ENCODE results near the gene NFKB1. TPM values are rescaled to one million over a fixed set of nuclear protein-coding genes. Genes with fewer than 3 reads are reported as not detected.

NFKB1 gene
- total RNA-seq, 1 experiment from 2014 or later: 26.0 TPM

GRCh38 chr4:102521570-102521969 is 20.4 kb downstream of the NFKB1 start:
- in situ Hi-C loops (cut with HindIII; ENCODE audit: low pct_unique_long_range_greater_than_20kb, low sequenced_read_pairs): no loop called here
- no peak for DNase-seq (ENCODE audit: low read depth, low spot score)

DNA sequence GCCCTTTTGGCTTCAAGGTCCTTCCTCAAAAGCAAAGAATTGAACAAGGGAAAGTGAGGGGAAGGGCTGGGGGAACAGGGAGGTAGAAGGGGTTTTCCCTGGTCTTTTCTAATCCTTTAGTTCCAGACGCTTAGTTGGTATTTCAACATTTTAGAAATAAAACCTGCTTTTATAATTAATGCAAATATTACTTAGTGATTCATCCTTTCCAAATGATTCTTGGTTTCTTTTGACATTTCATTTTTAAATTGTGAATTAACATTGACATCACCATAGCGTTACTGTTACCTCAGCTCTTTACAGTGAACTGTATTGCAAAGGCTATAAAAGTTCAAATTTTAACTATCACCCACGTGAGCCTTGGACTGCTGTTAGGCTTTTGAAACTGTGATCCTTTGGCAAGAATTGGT is 20.9 kb downstream of the NFKB1 start:
- in situ Hi-C loops (cut with HindIII; ENCODE audit: low pct_unique_long_range_greater_than_20kb, low sequenced_read_pairs): no loop called here
- no peak for DNase-seq (ENCODE audit: low read depth, low spot score)

- in situ Hi-C loops (cut with HindIII; ENCODE audit: low pct_unique_long_range_greater_than_20kb, low sequenced_read_pairs): no loop called here
- no peak for DNase-seq (ENCODE audit: low read depth, low spot score)
Observed at GRCh38 chr4:102524691-102525090, 23.5 kb downstream of the NFKB1 start.

DNA sequence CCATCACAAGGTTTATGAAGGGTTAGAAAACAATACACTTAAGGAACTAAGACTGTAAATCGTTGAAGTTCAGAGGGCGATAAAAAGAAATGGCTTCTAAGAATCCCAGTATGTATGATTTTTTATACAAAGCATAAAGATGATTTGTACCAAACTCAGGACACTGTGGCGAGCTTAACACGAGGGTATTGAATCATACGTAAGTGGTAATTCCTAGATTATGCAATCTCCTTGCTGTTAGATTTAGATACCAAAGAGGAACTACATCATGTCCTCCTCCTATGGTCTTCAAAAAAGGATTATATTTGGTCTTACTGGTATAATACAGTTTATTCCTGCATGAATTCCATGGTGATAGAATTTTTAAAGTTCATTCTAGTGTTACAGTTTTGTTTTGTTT is 23.9 kb downstream of the NFKB1 start:
- no peak for DNase-seq (ENCODE audit: low read depth, low spot score)
- in situ Hi-C loops (cut with HindIII; ENCODE audit: low pct_unique_long_range_greater_than_20kb, low sequenced_read_pairs): no loop called here

DNA sequence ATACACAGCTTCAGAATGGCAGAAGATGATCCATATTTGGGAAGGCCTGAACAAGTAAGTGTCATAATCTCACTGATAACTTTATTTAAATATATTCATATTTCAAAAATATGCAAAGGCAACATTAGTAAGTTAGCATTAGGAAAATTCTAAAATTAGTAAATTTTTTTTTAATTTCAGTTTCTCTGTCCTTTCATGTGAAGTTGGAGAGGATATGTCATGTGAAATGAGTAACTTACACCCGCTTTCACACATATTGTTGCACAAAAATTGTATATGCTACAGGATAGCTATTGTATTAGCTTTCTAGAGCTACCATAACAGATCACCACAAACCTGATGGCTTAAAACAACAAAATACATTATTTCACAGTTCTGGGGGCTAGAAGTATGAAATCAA is 24.3 kb downstream of the NFKB1 start:
- DNase-seq (ENCODE audit: low read depth, low spot score): no peak
- in situ Hi-C loops (cut with HindIII; ENCODE audit: low pct_unique_long_range_greater_than_20kb, low sequenced_read_pairs): no loop called here

- in situ Hi-C loops (cut with HindIII; ENCODE audit: low pct_unique_long_range_greater_than_20kb, low sequenced_read_pairs): no loop called here
- DNase-seq (ENCODE audit: low read depth, low spot score): no peak
Observed at GRCh38 chr4:102526532-102526931, 25.4 kb downstream of the NFKB1 start.

DNA sequence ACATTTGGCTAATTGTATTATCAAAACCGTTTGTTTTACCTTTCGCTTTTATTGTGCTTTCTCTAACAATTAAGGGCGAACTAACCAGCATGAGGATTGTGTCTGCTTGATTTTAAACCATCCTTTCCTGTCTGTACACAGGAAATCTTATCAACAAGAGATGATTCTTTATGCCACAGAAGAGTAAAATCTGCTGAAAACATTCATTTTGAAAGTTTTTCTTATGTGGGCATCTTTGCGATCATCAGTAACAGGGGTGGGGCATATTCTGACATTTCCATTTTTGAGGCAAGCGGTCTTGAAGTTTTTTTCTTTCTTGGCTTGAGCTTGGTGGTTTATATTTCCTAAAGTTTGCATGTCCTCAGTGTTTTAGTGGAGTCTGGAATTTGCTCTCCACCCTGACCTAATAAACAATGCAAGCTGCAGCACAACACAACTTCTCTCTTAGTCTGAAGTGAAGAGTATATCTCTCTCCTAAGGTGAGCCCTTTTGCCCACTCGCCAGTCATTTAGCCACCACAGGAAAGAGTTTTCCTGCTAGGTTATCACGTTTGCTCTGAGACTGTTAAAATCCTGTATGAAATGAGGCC is 26.6 kb downstream of the NFKB1 start:
- in situ Hi-C loops (cut with HindIII; ENCODE audit: low pct_unique_long_range_greater_than_20kb, low sequenced_read_pairs): no loop called here
- DNase-seq (ENCODE audit: low read depth, low spot score): no peak

- in situ Hi-C loops (cut with HindIII; ENCODE audit: low pct_unique_long_range_greater_than_20kb, low sequenced_read_pairs): no loop called here
- no peak for DNase-seq (ENCODE audit: low read depth, low spot score)
Observed at GRCh38 chr4:102529977-102530376, 28.8 kb downstream of the NFKB1 start.

- no peak for DNase-seq (ENCODE audit: low read depth, low spot score)
- in situ Hi-C loops (cut with HindIII; ENCODE audit: low pct_unique_long_range_greater_than_20kb, low sequenced_read_pairs): no loop called here
Observed at GRCh38 chr4:102530986-102531385, 29.8 kb downstream of the NFKB1 start.

- DNase-seq (ENCODE audit: low read depth, low spot score): no peak
- in situ Hi-C loops (cut with HindIII; ENCODE audit: low pct_unique_long_range_greater_than_20kb, low sequenced_read_pairs): no loop called here
Observed at GRCh38 chr4:102531462-102531861, 30.3 kb downstream of the NFKB1 start.

DNA sequence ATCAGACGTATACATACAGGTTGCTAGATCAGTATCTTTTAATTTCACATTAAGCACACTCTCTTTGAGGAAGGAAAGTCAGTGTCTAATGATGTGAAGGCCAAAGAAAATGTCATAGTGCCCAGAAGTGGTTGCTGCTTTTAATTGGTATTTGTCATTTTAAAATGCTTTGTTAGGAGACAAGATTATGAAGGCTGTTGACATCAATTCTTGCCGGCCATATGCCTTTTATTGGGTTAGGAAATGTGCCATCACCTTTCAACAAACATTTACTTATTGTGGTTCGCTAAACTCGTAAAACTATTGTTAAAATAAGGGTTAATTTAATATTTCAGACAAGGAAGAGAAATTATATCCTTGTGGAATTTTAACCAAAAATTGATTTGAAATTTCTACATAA is 32.2 kb downstream of the NFKB1 start:
- in situ Hi-C loops (cut with HindIII; ENCODE audit: low pct_unique_long_range_greater_than_20kb, low sequenced_read_pairs): no loop called here
- DNase-seq (ENCODE audit: low read depth, low spot score): no peak

DNA sequence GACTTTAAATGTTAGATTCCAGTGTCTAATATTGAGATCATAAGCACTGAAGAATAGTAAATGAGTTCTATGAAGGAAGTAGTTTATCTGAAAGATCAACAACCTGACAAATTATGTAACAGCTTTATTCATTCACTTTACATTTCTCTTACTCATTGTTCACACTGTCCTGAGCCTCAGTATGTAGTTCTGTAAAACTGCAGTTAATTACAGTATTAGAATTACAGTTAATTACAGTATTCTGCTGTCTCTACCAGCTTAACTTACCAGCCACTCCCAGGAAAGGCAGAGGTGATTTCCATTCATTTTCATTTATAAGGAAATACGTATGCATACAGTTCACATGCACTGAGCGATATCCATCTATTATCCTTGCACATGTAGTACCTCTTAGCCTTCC is 32.7 kb downstream of the NFKB1 start:
- no peak for DNase-seq (ENCODE audit: low read depth, low spot score)
- in situ Hi-C loops (cut with HindIII; ENCODE audit: low pct_unique_long_range_greater_than_20kb, low sequenced_read_pairs): no loop called here

GRCh38 chr4:102534845-102535244 is 33.7 kb downstream of the NFKB1 start:
- DNase-seq (ENCODE audit: low read depth, low spot score): no peak
- in situ Hi-C loops (cut with HindIII; ENCODE audit: low pct_unique_long_range_greater_than_20kb, low sequenced_read_pairs): no loop called here

DNA sequence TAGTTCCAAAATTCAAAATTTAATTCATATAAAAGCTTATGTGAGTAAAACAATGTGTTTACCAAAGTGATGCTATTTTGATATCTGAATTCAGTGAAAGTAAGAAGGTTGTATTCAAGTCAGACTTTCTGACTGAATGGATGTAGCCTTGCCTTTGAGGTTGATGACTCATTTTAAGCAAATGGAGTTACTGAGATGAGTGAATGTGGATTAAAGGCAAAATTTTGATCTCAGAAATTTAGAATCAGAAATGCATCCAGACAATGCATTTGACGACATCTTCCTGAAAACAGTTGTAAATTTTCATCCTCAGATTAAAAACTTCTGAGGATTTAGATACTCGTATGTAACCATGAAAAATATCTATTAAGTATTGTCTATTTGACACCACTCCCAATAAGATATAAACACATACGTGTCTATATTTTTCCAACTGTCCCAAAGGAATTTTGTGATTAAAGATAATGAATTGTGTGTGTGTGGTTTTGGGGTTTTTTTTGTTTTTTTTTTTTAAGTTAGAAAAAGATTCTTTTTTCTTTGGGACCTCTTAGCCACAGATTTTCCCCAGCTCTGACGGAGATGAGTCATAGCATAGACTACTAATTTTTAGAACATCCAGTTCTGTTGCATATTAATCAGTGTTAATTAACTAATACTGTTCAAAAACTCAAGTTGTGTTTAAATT is 34.4 kb downstream of the NFKB1 start:
- in situ Hi-C loops (cut with HindIII; ENCODE audit: low pct_unique_long_range_greater_than_20kb, low sequenced_read_pairs): no loop called here
- DNase-seq (ENCODE audit: low read depth, low spot score): no peak

DNA sequence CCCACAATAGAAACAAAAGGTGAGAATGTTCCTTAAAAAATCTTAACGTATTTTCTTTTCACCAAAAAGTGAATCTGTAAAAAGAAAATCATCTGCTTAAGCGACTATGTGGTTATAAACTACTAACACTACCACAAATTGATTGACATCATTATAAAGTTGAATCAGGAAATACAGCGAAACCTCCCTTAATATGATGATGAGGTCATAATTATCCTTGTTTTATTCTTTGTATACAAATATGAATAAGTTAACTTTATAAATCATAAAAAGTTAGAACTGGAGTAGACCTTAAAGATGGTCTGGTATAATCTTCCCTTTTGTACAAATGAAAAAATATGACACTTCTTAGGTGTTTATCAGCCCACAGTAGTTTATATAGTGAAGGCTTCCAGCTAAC is 35.6 kb downstream of the NFKB1 start:
- in situ Hi-C loops (cut with HindIII; ENCODE audit: low pct_unique_long_range_greater_than_20kb, low sequenced_read_pairs): no loop called here
- DNase-seq (ENCODE audit: low read depth, low spot score): no peak

DNA sequence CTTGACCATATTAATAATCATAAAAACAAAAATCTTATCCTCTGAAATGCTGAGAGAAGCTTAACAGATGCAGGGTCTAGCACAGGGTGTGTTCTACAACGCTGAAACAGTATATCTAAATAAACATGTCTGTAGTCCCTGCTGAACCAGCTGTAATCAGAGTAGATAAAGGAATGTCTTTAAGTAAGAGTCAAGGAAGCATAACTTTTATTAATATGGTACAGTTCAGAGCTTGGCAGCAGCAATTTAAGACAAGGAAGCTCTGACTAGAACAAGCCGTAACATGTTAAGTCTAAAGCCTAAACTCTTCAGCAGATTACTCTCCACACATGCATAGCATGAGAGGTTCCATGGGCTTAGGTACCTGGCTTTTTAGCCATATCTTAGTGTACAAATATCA is 36.1 kb downstream of the NFKB1 start:
- no peak for DNase-seq (ENCODE audit: low read depth, low spot score)
- in situ Hi-C loops (cut with HindIII; ENCODE audit: low pct_unique_long_range_greater_than_20kb, low sequenced_read_pairs): no loop called here

DNA sequence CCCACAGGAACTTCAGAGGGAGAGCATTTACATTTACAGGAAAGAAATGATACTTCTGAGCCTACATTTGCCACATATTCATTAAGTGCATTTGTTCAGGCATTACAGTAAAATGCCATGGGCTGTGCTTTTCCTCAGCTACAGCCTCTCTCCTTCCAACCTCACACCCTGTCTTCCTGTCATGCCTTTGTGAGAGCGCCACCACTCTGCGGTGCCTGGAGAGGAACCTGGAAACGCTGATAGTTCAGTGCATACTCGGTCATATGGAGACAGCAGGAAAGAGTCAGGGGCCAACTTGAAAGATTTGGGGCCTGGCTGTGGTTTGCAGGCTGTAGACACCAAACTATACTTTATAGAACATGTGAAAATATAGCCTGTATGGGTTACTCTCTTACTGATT is 40.5 kb downstream of the NFKB1 start:
- peak; percentile 62 for DNase-seq (ENCODE audit: low read depth, low spot score)
- in situ Hi-C loops (cut with HindIII; ENCODE audit: low pct_unique_long_range_greater_than_20kb, low sequenced_read_pairs): no loop called here

DNA sequence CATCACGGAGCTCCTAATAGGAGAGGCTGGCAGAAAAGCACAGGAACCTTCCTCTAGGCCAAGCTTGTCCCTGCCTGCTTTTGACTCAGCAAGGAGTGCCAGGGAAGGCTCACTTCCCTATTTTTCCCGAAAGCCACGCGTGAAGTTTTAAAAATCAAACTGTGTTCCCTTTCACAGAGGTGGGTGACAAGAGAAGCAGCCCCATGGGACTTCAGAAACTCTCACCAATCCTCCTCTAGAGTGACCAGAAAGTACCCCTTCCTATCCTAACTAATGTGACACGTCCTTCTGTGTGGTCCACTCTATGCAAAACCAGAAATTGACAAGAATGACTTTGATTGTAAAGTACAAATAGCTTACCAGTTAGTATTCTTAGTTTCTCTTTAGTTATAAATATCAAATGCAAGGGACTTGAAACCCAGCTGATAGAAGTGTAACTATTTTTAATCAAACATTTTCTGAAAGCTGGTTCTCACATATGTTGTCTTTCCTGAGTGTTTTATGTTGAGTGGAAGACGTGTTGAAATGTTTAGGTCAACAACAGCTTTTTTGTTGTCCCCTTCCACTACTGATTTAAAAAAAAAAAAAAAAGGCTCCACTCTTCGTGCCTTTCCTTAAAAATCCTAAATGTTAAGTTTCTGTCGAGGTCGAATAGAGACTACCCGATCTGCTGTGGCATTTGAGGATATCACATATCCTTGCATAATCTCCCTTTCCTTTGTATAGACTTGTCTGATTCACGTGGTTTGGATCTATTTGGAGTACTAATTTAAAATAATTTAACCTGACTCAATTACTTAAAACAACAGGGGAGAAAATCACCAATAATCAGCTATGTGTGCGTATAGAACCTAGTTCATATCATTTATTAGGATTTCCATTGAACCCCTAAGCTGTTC is 42.1 kb downstream of the NFKB1 start:
- no peak for DNase-seq (ENCODE audit: low read depth, low spot score)
- in situ Hi-C loops (cut with HindIII; ENCODE audit: low pct_unique_long_range_greater_than_20kb, low sequenced_read_pairs): no loop called here

DNA sequence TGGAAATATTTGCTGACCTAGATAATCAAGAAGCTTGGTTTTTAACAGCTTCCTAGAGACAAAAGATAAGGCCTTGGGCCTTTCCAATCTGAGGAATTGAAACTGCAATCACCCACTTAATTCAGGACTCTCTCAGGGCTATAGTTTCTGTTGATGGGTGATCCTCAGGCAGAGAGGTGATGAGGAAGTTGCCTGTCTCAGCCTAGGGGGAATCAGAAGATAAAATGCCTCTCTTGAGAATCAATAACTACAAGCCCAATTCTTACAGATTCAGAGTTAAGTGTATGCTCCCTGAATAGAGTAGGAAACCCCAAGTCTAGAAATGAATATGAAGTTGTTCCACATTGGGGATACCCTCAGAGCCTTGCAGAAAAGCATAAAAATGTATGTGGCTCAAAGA is 45.5 kb downstream of the NFKB1 start:
- no peak for DNase-seq (ENCODE audit: low read depth, low spot score)
- in situ Hi-C loops (cut with HindIII; ENCODE audit: low pct_unique_long_range_greater_than_20kb, low sequenced_read_pairs): no loop called here

All from SK-MEL-5 (cell line).